LNCaP clone FGC (cell line): ENCODE results near the gene PTK6.

Experiments used
- DNase-seq: peaks from one replicate; pipeline ENCODE4 v3.0.0-alpha.2; 2011; ENCODE audit warnings: low read depth
- H3K4me3 ChIP-seq: 2 replicates; pipeline ENCODE4 v1.5.1; 2011; ENCODE audit warnings: mild to moderate bottlenecking, low read depth, low read length, control low read depth
- TF ChIP-seq, protein P1 (sequence below): IDR thresholded peaks from 2 replicates; pipeline ENCODE4 v1.5.1; 2012; ENCODE audit warnings: mild to moderate bottlenecking; ENCODE audit not compliant: control insufficient read depth, insufficient read depth; ENCODE audit errors: extremely low read depth

PTK6 gene

DNA sequence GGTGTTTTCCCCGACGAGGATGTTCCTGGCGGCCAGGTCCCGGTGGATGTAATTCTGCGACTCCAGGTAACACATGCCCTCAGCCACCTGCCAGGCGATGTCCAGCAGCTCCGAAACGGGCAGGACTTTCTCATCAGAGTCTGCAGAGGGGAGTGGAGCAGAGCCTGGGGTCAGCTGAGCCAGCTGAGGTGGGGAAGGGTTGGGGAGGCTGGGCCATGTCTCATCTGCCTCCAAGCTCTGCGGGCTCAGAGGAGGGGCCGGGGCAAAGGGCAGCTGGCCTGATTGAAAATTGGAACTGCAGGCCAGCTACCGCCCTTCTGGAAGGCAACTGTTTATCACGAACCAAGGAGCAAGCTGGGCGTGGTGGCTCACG lies 6.4 kb downstream of the PTK6 start:
- no peak overlapping the region for H3K4me3 ChIP-seq
- DNase-seq = no peak
- TF ChIP-seq, protein P1, sequence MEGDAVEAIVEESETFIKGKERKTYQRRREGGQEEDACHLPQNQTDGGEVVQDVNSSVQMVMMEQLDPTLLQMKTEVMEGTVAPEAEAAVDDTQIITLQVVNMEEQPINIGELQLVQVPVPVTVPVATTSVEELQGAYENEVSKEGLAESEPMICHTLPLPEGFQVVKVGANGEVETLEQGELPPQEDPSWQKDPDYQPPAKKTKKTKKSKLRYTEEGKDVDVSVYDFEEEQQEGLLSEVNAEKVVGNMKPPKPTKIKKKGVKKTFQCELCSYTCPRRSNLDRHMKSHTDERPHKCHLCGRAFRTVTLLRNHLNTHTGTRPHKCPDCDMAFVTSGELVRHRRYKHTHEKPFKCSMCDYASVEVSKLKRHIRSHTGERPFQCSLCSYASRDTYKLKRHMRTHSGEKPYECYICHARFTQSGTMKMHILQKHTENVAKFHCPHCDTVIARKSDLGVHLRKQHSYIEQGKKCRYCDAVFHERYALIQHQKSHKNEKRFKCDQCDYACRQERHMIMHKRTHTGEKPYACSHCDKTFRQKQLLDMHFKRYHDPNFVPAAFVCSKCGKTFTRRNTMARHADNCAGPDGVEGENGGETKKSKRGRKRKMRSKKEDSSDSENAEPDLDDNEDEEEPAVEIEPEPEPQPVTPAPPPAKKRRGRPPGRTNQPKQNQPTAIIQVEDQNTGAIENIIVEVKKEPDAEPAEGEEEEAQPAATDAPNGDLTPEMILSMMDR = no peak

DNA sequence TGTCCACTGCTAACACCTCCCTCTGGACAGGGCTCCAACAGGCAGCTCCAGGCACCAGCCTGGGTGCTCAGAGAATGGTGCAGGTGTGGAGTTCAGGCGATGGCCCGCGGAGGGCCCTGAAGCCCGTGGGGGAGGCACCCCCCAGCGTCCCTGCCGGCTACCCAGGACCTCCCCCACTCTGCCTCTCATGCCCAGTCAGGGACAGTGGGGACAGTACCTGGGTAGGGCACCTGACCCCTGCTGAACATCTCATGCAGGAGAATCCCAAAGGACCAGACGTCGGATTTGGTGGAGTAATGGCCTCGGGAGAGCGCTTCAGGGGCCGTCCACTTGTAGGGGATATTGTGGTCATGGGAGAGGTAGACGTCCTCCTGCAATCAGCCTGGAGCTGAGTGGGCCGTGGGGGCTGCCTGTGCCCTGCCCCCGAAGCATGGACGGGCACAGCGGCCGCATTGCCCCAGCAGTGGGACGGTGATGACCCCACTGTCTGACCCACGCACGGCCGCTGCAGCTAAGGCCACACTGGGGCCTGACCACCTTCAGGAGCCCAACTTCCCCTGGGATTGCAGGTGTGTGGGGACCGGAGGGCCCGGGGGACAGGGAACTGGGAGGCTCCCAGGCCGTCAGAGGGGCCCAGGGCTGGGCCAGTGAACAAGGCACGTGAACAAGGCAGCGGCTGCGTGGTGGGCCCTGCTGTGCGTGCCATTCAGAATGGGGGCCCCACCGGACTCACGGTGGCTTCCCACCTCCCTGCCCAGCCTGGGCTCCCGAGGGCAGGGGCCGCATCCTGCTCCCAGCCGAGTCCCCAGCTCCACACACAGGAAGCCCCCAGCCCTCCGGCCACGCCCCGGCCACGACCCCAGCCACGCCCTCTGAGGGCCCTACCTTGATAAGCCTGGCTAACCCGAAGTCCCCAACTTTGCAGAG lies 7.1 kb downstream of the PTK6 start:
- no peak for DNase-seq
- H3K4me3 ChIP-seq = no peak overlapping the region
- TF ChIP-seq, protein P1 = no peak

DNA sequence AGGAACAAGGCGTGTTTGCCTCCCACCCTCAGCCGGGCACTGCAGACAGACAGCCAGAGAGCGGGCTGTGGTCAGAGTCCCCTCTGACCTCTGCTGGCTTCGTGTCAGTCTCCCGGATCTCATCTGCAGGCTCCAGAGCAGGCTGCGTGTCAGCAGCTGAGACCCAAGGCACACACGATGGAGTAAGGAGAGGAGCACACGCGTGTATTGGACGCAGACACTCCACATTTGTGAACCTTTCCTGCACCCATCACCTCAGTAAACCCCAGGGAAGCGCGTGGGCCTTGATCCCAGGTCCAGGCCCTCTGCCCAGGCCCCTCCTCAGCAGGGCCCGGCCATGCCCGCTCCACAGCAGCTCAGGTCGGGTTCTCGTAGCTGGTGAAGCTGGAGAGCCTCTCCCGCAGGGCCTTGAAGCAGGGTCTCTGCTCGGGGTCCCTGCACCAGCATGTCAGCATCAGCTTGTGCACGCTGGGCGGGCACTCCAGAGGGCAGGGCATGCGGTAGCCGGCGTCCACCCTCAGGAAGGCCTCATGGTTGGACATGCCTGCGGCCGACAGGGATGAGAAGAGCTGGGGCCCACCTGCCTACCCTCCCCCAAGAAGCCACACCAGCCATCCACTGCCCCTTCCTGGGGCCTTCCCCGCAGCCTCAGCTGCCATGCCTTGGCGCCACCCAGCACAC lies 7.9 kb downstream of the PTK6 start:
- H3K4me3 ChIP-seq = no peak overlapping the region
- TF ChIP-seq, protein P1 = no peak
- no peak for DNase-seq

DNA sequence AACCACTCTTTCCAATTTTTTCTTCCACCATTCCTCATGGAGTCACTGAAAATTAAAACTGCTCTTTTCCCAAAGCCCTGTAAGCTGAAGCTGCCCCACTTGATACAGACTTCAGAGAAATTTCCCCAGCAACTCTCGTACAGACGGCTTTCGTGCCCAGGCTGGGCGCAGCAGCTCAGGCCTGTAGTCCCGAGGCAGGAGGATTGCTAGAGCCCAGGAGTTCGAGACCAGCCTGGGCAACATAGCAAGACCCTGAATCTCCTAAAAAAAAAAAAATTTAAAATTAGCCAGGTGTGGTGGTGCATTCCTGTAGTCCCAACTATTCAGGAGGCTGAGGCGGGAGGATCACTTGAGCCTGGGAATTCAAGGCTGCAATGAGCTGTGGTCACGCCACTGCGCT lies 10.0 kb downstream of the PTK6 start:
- TF ChIP-seq, protein P1 = no peak
- no peak for DNase-seq
- no peak overlapping the region for H3K4me3 ChIP-seq

DNA sequence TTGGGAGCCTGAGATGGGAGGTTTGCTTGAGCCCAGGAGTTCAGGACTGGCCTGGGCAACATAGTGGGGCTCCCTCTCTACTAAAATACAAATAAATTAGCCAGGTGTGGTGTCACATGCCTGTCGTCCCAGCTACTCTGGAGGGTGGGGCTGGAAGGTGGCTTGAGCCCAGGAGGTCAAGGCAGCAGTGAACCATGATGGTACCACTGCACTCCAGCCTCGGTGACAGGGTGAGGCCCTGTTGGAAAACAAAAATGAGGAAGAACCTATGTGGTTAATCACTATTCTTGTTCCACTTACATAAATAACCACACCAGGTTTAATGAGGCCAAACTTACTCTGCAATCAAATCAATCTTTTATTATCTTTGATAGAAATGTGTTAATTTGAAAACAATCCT lies 11.2 kb downstream of the PTK6 start:
- no peak overlapping the region for H3K4me3 ChIP-seq
- TF ChIP-seq, protein P1 = no peak
- no peak for DNase-seq

DNA sequence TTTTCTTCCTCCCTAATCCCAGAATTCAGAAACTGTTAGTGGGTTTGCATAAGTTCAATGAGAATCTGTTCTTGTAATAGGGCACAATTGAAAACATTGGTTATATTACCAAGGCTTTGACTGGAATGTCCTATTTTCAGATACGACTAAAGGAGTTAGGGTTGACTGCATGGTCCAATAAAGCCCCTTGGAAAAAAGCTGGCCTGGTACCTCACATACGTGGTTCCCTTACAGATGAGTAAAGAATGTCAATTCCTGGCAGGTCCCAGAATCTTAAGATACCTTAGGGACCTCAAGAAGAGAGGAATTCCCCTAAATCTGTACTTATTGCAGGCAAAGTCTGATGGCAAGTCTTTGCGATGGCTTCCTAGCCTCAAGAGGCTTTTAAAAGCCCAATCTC lies 12.0 kb downstream of the PTK6 start:
- TF ChIP-seq, protein P1 = no peak
- no peak overlapping the region for H3K4me3 ChIP-seq
- DNase-seq = no peak
